Mesenchymal stem cell (in vitro differentiated cells and primary cell): ENCODE measurements around the gene DHCR7.

Experiments
- DNase-seq: peaks from one replicate; pipeline ENCODE4 v3.0.0-alpha.2; 2013
- H2AFZ ChIP-seq: one replicate; pipeline ENCODE4 v1.6.1; 2013; ENCODE audit warnings: low read depth, mild to moderate bottlenecking, control low read depth, inconsistent platforms, low read length, moderate library complexity
- H2AK5ac ChIP-seq: 2 replicates; pipeline ENCODE4 v1.6.1; 2013; ENCODE audit warnings: low read length, moderate library complexity, mild to moderate bottlenecking, inconsistent platforms; ENCODE audit not compliant: severe bottlenecking
- H2BK120ac ChIP-seq: one replicate; pipeline ENCODE4 v1.6.1; 2013; ENCODE audit warnings: low read depth, mild to moderate bottlenecking, inconsistent platforms, low read length, moderate library complexity
- H2BK12ac ChIP-seq, 2 experiments: one replicate each; pipeline ENCODE4 v1.6.1; 2013; ENCODE audit warnings: inconsistent platforms in 2 of 2, low read length in 2 of 2, mild to moderate bottlenecking in 2 of 2, moderate library complexity in 2 of 2, control low read depth in 1 of 2
- H2BK15ac ChIP-seq: one replicate; pipeline ENCODE4 v1.6.1; 2013; ENCODE audit warnings: mild to moderate bottlenecking, low read depth, inconsistent platforms; ENCODE audit not compliant: poor library complexity, severe bottlenecking
- H2BK5ac ChIP-seq: 2 replicates; pipeline ENCODE4 v1.6.1; 2013; ENCODE audit warnings: low read depth, mild to moderate bottlenecking, low read length, control low read depth, inconsistent platforms; ENCODE audit not compliant: poor library complexity, severe bottlenecking
- H3K14ac ChIP-seq, 2 experiments: one replicate each; pipeline ENCODE4 v1.6.1; 2013; ENCODE audit warnings: inconsistent platforms in 2 of 2, low read length in 2 of 2, control low read depth in 1 of 2, mild to moderate bottlenecking in 1 of 2, moderate library complexity in 1 of 2
- H3K18ac ChIP-seq, 2 experiments: one replicate each; pipeline ENCODE4 v1.6.1; 2013; ENCODE audit warnings: inconsistent platforms in 2 of 2, low read length in 2 of 2, control low read depth in 1 of 2, low read depth in 1 of 2, mild to moderate bottlenecking in 1 of 2
- H3K23ac ChIP-seq, 2 experiments: one replicate each; pipeline ENCODE4 v1.6.1; 2013; ENCODE audit warnings: inconsistent platforms in 2 of 2, low read length in 2 of 2, mild to moderate bottlenecking in 2 of 2, moderate library complexity in 2 of 2, control low read depth in 1 of 2
- H3K27ac ChIP-seq: 2 replicates; pipeline ENCODE4 v1.5.1; 2013; ENCODE audit warnings: mild to moderate bottlenecking, moderate library complexity, low read length, control low read depth, inconsistent platforms; ENCODE audit not compliant: poor library complexity, severe bottlenecking
- H3K27me3 ChIP-seq, 2 experiments: 2 replicates each; pipeline versions ENCODE4 v1.6.1 to v1.7.0; 2013; ENCODE audit warnings: low read length in 2 of 2, mild to moderate bottlenecking in 2 of 2, moderate library complexity in 2 of 2, control low read depth in 1 of 2, inconsistent platforms in 1 of 2; ENCODE audit not compliant: control insufficient read depth in 1 of 2, insufficient read depth in 1 of 2
- H3K36me3 ChIP-seq, 2 experiments: 2 replicates each; pipeline versions ENCODE4 v1.6.1 to v1.7.0; 2013; ENCODE audit warnings: low read length in 2 of 2, control low read depth in 1 of 2, inconsistent platforms in 1 of 2, low read depth in 1 of 2, mild to moderate bottlenecking in 1 of 2; ENCODE audit not compliant: insufficient read depth in 2 of 2, control insufficient read depth in 1 of 2
- H3K4ac ChIP-seq, 2 experiments: one replicate each; pipeline ENCODE4 v1.6.1; 2013; ENCODE audit warnings: inconsistent platforms in 2 of 2, low read length in 2 of 2, mild to moderate bottlenecking in 2 of 2, moderate library complexity in 2 of 2, control low read depth in 1 of 2, low read depth in 1 of 2
- H3K4me1 ChIP-seq: 2 replicates; pipeline ENCODE4 v1.6.1; 2013; ENCODE audit warnings: low read depth, low read length, control low read depth; ENCODE audit not compliant: control insufficient read depth, insufficient read depth
- H3K4me2 ChIP-seq: 2 replicates; pipeline ENCODE4 v1.6.1; 2013; ENCODE audit warnings: low read length, mild to moderate bottlenecking, inconsistent platforms; ENCODE audit not compliant: poor library complexity, severe bottlenecking
- H3K4me3 ChIP-seq, 2 experiments: 2 replicates each; pipeline versions ENCODE4 v1.5.1 to v1.7.0; 2013; ENCODE audit warnings: low read length in 2 of 2, mild to moderate bottlenecking in 2 of 2, control low read depth in 1 of 2, low read depth in 1 of 2; ENCODE audit not compliant: insufficient read depth in 1 of 2
- H3K79me1 ChIP-seq: replicated peaks from 2 replicates; pipeline ENCODE4 v1.6.1; 2013; ENCODE audit warnings: mild to moderate bottlenecking, control low read depth, low read length, inconsistent platforms; ENCODE audit not compliant: poor library complexity, severe bottlenecking
- H3K9ac ChIP-seq: 2 replicates; pipeline ENCODE4 v1.7.0; 2013; ENCODE audit warnings: mild to moderate bottlenecking, low read length, moderate library complexity
- H3K9me3 ChIP-seq: 2 replicates; pipeline ENCODE4 v1.7.0; 2013; ENCODE audit warnings: mild to moderate bottlenecking, low read length; ENCODE audit not compliant: control insufficient read depth
- H4K8ac ChIP-seq: one replicate; pipeline ENCODE4 v1.6.1; 2013; ENCODE audit warnings: inconsistent platforms, mild to moderate bottlenecking, low read length, moderate library complexity
- H4K91ac ChIP-seq: one replicate; pipeline ENCODE4 v1.6.1; 2013; ENCODE audit warnings: mild to moderate bottlenecking, low read length, inconsistent platforms
- WGBS: methylation state at CpG from one replicate; pipeline ENCODE4 v1.1.7; 2013; ENCODE audit warnings: mixed read lengths; 5-methylcytosine and 5-hydroxymethylcytosine counted together

Gene DHCR7

GRCh38 chr11:71453918-71454304 lies 5.7 kb upstream of the DHCR7 start:
- Histone ChIP-seq H2AFZ (no peak overlapping the region), H3K4me1 (peaks cover 14% of the 10 kb centered on the region), H3K4me3 (peak overlapping the region; percentile 94 to 96), H2BK5ac (no peak overlapping the region), H3K9ac (peak overlapping the region; percentile 96), H2BK12ac (no peak overlapping the region), H4K91ac (no peak overlapping the region), H3K79me1 (peaks cover 35% of the 10 kb centered on the region), H3K4ac (no peak overlapping the region), H3K4me2 (peak overlapping the region; percentile 89), H3K14ac (no peak overlapping the region), H3K36me3 (peaks cover 34 to 44% of the 10 kb centered on the region in 2 experiments), H3K27ac (no peak overlapping the region), H2BK120ac (no peak overlapping the region), H2AK5ac (no peak overlapping the region), H2BK15ac (no peak overlapping the region), H3K18ac (no peak overlapping the region), H4K8ac (no peak overlapping the region), H3K27me3 (no peaks in the 10 kb centered on the region), H3K23ac (no peak overlapping the region), H3K9me3 (no peaks in the 10 kb centered on the region)
- DNase-seq = no peak
- 96% methylated on average over 7 of the region's 7 CpGs for WGBS

GRCh38 chr11:71453037-71453917 lies 5.1 kb upstream of the DHCR7 start, which contains the start of gene NADSYN1:
Gene NADSYN1, plus strand, starts transcription at chr11:71453203. Its CDS starts 94 bp downstream, at chr11:71453297.
- Histone ChIP-seq H2BK5ac (no peak within 1 kb of the TSS), H3K14ac (peak within 1 kb of the TSS in 1 of 2 experiments; percentile 80), H3K4ac (peak within 1 kb of the TSS; percentile 71), H3K9me3 (no peaks in the 10 kb centered on the region), H3K79me1 (peaks cover 34% of the 10 kb centered on the region), H3K36me3 (peaks cover 28 to 38% of the 10 kb centered on the region in 2 experiments), H2AFZ (peak within 1 kb of the TSS; percentile 43), H2AK5ac (no peak within 1 kb of the TSS), H3K27ac (no peak within 1 kb of the TSS), H2BK120ac (no peak within 1 kb of the TSS), H3K9ac (peak within 1 kb of the TSS; percentile 96), H2BK12ac (no peak within 1 kb of the TSS), H4K8ac (peak within 1 kb of the TSS; percentile 57), H3K27me3 (no peaks in the 10 kb centered on the region), H2BK15ac (peak within 1 kb of the TSS; percentile 57), H4K91ac (peak within 1 kb of the TSS; percentile 54), H3K18ac (peak within 1 kb of the TSS; percentile 88 to 93), H3K4me1 (peaks cover 14% of the 10 kb centered on the region), H3K4me3 (peak within 1 kb of the TSS; percentile 94 to 96), H3K23ac (no peak within 1 kb of the TSS), H3K4me2 (peak within 1 kb of the TSS; percentile 89)
- peak; percentile 92 for DNase-seq
- WGBS = 5% methylated on average over 56 of the region's 61 CpGs

- Histone ChIP-seq H3K14ac (no peak overlapping the region), H3K79me1 (peaks cover 29% of the 10 kb centered on the region), H3K4ac (no peak overlapping the region), H4K8ac (no peak overlapping the region), H3K18ac (no peak overlapping the region), H2BK5ac (no peak overlapping the region), H2BK12ac (no peak overlapping the region), H2AFZ (no peak overlapping the region), H3K23ac (no peak overlapping the region), H3K4me1 (peaks cover 19% of the 10 kb centered on the region), H3K9ac (peak overlapping the region; percentile 80), H3K27ac (no peak overlapping the region), H3K4me3 (peak overlapping the region; percentile 66 to 94), H3K4me2 (peak overlapping the region; percentile 67), H2BK120ac (no peak overlapping the region), H4K91ac (no peak overlapping the region), H2AK5ac (no peak overlapping the region), H3K27me3 (no peaks in the 10 kb centered on the region), H2BK15ac (no peak overlapping the region), H3K36me3 (peaks cover 22 to 30% of the 10 kb centered on the region in 2 experiments), H3K9me3 (no peaks in the 10 kb centered on the region)
- WGBS = 35% methylated on average over 38 of the region's 40 CpGs
- peak; percentile 17 for DNase-seq
These were observed 4.2 kb upstream of the DHCR7 start for GRCh38 chr11:71452199-71453036.
